Mucosa of descending colon (tissue), 3 donors: Measurements from ENCODE around the gene ZBTB7C. TPM values are rescaled to one million over a fixed set of nuclear protein-coding genes. Genes with fewer than 3 reads are reported as not detected.

Source experiments
- ATAC-seq: fragments of 200-7000 bp; cut with Tn5 transposase; one replicate; pipeline ENCODE4 v1.9.1; 2020; ENCODE audit warnings: mild to moderate bottlenecking, moderate library complexity
- DNase-seq, 3 donors: peaks; one replicate each; pipeline ENCODE4 v3.0.0-alpha.2; 2020
- H3K36me3 ChIP-seq: fragments of 200-600 bp; one replicate; pipeline ENCODE4 v1.8.0; 2021; ENCODE audit warnings: low read depth, mild to moderate bottlenecking
- H3K4me1 ChIP-seq: fragments of 200-600 bp; one replicate; pipeline ENCODE4 v1.8.0; 2021; ENCODE audit warnings: low read depth, mild to moderate bottlenecking
- H3K4me3 ChIP-seq: fragments of 200-600 bp; one replicate; pipeline ENCODE4 v1.8.0; 2021; ENCODE audit warnings: mild to moderate bottlenecking
- H3K9me3 ChIP-seq: fragments of 200-600 bp; one replicate; pipeline ENCODE4 v1.8.0; 2021; ENCODE audit warnings: mild to moderate bottlenecking
- intact Hi-C, 2 donors: fragments of 100-400 bp; cut with DNase I in 1 of 2; cut with micrococcal nuclease in 1 of 2; formaldehyde crosslinking; loops; one replicate each; pipeline versions ENCODE4 v1.11.0 to v1.11.1; 2022; cut with DNase I, micrococcal nuclease
- total RNA-seq, 3 donors: library from RNA; stranded (reverse); fragmentation: NEBNext Ultra II Directional in 2 of 3; extraction: Animal tissue kit (Norgen Biotek cat#: 25700) in 2 of 3; gene quantifications; one replicate each; pipeline versions ENCODE4 v1.2.1 to v1.2.4, GENCODE V29; 2021 to 2023
- TF ChIP-seq, protein P1 (sequence below): fragments of 200-600 bp; IDR thresholded peaks from one replicate; pipeline ENCODE4 v1.8.0; 2022; ENCODE audit warnings: antibody characterized with exemption, mild to moderate bottlenecking
- donor health status: DM: no; HTN: no; CAD: no; lungs with moderate emphysema.
- donor health status: DM: no; HTN: no; CAD: no.
- donor health status: DM: no; HTN: yes; CAD: no.

The ZBTB7C gene
- total RNA-seq, 3 donors from 2014 or later: 20.8 to 56.6 (median 38.2) TPM

DNA sequence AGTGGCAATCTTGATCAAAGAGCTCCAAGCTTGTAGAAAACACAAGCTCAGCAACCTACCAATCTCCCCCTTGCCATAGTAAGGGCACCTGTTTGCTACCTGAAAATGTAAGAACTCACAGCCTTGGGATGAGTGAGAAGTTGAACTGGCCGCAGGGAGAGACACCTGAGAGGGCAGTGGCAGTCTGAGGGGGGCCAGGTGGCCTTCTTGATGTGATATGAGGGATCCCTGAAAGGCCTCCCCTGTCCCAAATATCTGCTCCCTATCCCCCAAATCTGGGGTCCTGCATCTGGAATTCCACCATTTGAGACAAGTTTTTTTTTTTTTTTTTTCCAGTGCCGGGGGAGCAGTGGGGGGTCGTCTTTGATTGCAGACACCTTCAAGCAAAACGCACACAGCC is 248.6 kb downstream of the ZBTB7C start:
- intact Hi-C loops: no loop called here
- peaks cover 32% of the 10 kb centered on the region for H3K4me1 ChIP-seq
- H3K4me3 ChIP-seq: no peak overlapping the region
- no peaks in the 10 kb centered on the region for H3K9me3 ChIP-seq
- H3K36me3 ChIP-seq: no peaks in the 10 kb centered on the region
- TF ChIP-seq, protein P1, sequence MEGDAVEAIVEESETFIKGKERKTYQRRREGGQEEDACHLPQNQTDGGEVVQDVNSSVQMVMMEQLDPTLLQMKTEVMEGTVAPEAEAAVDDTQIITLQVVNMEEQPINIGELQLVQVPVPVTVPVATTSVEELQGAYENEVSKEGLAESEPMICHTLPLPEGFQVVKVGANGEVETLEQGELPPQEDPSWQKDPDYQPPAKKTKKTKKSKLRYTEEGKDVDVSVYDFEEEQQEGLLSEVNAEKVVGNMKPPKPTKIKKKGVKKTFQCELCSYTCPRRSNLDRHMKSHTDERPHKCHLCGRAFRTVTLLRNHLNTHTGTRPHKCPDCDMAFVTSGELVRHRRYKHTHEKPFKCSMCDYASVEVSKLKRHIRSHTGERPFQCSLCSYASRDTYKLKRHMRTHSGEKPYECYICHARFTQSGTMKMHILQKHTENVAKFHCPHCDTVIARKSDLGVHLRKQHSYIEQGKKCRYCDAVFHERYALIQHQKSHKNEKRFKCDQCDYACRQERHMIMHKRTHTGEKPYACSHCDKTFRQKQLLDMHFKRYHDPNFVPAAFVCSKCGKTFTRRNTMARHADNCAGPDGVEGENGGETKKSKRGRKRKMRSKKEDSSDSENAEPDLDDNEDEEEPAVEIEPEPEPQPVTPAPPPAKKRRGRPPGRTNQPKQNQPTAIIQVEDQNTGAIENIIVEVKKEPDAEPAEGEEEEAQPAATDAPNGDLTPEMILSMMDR: no peak
- ATAC-seq (no peak), DNase-seq (no peak)

DNA sequence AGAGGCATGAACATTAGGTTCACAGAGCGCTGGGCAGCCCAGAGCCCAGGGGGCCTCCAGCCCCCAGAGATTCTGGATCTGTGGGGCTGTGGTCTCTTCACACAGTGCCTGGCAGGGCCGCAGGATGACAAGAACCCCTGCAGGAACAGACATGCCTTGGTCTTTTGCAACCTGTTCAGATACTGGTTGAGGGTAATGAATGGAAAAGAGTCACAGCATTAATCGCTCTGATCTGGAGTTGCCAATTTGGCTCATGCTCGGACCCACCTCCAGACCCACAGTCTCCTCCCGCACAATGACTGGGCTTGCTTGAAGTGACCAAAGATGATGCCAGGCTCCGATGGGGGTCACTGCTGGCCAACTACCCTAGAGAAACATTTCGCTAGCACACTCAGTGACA is 249.4 kb downstream of the ZBTB7C start:
- no peaks in the 10 kb centered on the region for H3K36me3 ChIP-seq
- ATAC-seq: no peak
- H3K4me3 ChIP-seq: no peak overlapping the region
- intact Hi-C loops: no loop called here
- DNase-seq: no peak
- no peaks in the 10 kb centered on the region for H3K9me3 ChIP-seq
- peaks cover 25% of the 10 kb centered on the region for H3K4me1 ChIP-seq
- TF ChIP-seq, protein P1: no peak

DNA sequence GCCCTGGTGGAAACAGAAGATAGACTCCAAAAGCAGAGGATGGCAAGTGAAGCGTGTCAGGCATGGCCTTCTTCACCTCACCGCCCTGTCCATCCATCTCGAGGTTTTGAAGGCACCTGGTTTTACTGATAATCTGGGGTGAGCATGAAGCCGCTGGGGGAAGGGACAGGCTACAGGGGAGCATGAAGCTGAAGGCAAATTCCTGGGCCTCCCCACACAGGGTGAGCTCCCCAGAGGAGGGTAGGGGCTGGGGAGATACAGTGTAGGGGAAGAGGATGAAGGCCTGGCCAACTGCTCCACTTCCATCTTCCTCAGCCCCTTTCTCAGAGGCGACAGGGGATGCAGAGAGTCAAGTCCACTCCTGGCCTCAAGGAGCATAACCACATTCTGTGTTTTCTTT is 250.5 kb downstream of the ZBTB7C start:
- TF ChIP-seq, protein P1: no peak
- intact Hi-C loops: no loop called here
- Histone ChIP-seq H3K36me3 (no peaks in the 10 kb centered on the region), H3K9me3 (no peaks in the 10 kb centered on the region), H3K4me1 (peaks cover 19% of the 10 kb centered on the region), H3K4me3 (no peak overlapping the region)
- DNase-seq (no peak), ATAC-seq (no peak)

DNA sequence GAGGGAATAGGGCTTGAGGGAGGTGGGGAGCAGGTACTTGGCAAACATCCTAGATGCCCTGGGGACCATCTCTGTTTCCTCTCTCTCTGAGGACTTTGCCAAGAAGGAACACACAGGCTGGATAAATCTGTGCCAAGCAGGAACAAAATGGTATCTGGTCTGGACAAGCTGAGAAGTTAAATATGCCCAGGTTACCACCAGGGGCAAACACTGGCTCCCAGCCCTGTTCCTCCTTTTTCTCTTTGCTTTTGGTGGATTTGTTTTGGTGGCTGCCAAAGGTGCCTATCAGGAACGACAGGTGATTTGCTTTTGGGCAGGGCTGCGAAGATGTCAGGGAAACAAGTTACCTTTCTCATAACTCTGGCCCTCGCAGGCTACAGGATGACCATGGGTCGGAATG is 251.2 kb downstream of the ZBTB7C start:
- peaks cover 16% of the 10 kb centered on the region for H3K4me1 ChIP-seq
- TF ChIP-seq, protein P1: no peak

DNA sequence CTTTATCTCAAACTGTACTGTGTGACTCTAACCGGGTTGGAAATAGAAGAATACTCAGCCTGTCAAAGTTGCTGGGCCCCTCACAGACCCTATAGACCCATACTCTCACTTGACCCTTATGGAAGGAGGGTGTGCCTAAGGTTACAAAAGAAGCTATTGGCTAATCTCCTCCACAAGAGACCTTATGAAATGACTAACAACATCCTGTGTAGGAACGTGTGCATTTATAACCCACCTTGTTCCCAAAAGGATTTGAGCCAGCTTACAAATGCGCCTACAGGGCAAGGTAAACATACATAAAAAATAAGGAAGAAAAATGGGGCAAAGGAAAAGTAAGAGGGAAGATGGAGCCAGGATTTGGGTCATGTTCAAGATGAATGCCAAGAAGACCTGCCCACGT is 253.3 kb downstream of the ZBTB7C start:
- TF ChIP-seq, protein P1: no peak
- DNase-seq: no peak
- peaks cover 13% of the 10 kb centered on the region for H3K4me1 ChIP-seq
- intact Hi-C loops: no loop called here
- H3K9me3 ChIP-seq: no peaks in the 10 kb centered on the region
- ATAC-seq: peak; percentile 30
- no peak overlapping the region for H3K4me3 ChIP-seq
- no peaks in the 10 kb centered on the region for H3K36me3 ChIP-seq

More for the DNA sequence above, 251.2 kb downstream of the ZBTB7C start:
- no peaks in the 10 kb centered on the region for H3K9me3 ChIP-seq
- H3K4me3 ChIP-seq: no peak overlapping the region
- H3K36me3 ChIP-seq: no peaks in the 10 kb centered on the region
- no peak for DNase-seq
- ATAC-seq: no peak
- intact Hi-C loops: no loop called here

DNA sequence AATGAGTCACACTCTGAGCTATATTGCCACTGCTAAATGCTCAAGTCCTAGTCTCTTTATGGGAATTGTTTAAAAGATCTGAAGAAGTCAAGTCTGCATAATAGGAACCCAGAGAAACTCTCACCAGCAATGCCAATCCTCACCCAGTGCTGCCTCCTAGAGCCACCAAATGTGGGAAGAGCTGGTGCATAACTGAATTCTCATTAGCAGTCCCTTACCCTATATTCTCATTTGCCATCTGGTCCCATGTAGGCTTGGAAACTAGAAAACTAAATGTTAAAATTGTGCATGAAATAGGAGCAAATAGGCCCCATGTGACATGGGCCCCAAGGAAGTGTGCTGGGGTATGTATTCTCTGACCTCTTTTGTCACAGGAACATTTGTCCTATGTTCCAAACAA is 254.4 kb downstream of the ZBTB7C start:
- peaks cover 8% of the 10 kb centered on the region for H3K4me1 ChIP-seq
- intact Hi-C loops: no loop called here
- no peak for ATAC-seq
- TF ChIP-seq, protein P1: no peak
- H3K9me3 ChIP-seq: no peaks in the 10 kb centered on the region
- no peak for DNase-seq
- H3K36me3 ChIP-seq: no peaks in the 10 kb centered on the region
- no peak overlapping the region for H3K4me3 ChIP-seq
